HFF-Myc (cell line): Measurements from ENCODE around the gene ESRRB.

Experiments
- DNase-seq: peaks from one replicate; pipeline ENCODE4 v3.0.0-alpha.2; 2011; ENCODE audit warnings: low read depth; ENCODE audit errors: extremely low read depth
- H3K4me3 ChIP-seq: replicated peaks from 2 replicates; pipeline ENCODE4 v1.5.1; 2011; ENCODE audit warnings: low read depth, mild to moderate bottlenecking, control low read depth, low read length
- TF ChIP-seq, protein P1 (sequence below): IDR thresholded peaks from 2 replicates; pipeline ENCODE4 v1.5.1; 2012; ENCODE audit warnings: mild to moderate bottlenecking, low read depth, low read length, control low read depth; ENCODE audit errors: missing control alignments

ESRRB gene

GRCh38 chr14:76331328-76332011, 44.5 kb upstream of the ESRRB start:
- DNase-seq: no peak
- no peak overlapping the region for H3K4me3 ChIP-seq
- TF ChIP-seq, protein P1, sequence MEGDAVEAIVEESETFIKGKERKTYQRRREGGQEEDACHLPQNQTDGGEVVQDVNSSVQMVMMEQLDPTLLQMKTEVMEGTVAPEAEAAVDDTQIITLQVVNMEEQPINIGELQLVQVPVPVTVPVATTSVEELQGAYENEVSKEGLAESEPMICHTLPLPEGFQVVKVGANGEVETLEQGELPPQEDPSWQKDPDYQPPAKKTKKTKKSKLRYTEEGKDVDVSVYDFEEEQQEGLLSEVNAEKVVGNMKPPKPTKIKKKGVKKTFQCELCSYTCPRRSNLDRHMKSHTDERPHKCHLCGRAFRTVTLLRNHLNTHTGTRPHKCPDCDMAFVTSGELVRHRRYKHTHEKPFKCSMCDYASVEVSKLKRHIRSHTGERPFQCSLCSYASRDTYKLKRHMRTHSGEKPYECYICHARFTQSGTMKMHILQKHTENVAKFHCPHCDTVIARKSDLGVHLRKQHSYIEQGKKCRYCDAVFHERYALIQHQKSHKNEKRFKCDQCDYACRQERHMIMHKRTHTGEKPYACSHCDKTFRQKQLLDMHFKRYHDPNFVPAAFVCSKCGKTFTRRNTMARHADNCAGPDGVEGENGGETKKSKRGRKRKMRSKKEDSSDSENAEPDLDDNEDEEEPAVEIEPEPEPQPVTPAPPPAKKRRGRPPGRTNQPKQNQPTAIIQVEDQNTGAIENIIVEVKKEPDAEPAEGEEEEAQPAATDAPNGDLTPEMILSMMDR: no peak

- H3K4me3 ChIP-seq: no peak overlapping the region
- no peak for DNase-seq
- TF ChIP-seq, protein P1: no peak
Observed at GRCh38 chr14:76333664-76334063, 42.3 kb upstream of the ESRRB start.

GRCh38 chr14:76334316-76334715, 41.6 kb upstream of the ESRRB start:
- no peak overlapping the region for H3K4me3 ChIP-seq
- DNase-seq: no peak
- TF ChIP-seq, protein P1: no peak

DNA sequence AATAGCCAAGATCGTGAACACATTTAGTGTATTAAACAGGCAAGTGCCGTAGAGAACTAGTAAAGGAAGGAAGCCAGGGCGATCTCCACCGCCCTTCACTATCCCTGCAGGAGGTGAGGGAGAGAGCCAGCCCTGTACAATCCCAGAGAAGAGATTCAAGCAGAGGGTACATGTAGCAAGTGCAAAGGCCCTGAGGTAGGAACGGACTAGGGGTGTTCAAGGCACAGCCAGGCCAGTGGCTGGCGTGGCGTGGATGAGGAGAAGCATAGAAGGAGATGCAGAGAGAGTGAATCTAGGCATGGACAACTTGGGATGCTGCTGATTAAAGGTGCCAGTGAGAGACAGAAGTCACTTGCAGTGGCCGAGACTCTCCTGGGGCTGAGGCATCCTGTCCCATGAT, 39.1 kb upstream of the ESRRB start:
- no peak overlapping the region for H3K4me3 ChIP-seq
- TF ChIP-seq, protein P1: no peak
- no peak for DNase-seq

DNA sequence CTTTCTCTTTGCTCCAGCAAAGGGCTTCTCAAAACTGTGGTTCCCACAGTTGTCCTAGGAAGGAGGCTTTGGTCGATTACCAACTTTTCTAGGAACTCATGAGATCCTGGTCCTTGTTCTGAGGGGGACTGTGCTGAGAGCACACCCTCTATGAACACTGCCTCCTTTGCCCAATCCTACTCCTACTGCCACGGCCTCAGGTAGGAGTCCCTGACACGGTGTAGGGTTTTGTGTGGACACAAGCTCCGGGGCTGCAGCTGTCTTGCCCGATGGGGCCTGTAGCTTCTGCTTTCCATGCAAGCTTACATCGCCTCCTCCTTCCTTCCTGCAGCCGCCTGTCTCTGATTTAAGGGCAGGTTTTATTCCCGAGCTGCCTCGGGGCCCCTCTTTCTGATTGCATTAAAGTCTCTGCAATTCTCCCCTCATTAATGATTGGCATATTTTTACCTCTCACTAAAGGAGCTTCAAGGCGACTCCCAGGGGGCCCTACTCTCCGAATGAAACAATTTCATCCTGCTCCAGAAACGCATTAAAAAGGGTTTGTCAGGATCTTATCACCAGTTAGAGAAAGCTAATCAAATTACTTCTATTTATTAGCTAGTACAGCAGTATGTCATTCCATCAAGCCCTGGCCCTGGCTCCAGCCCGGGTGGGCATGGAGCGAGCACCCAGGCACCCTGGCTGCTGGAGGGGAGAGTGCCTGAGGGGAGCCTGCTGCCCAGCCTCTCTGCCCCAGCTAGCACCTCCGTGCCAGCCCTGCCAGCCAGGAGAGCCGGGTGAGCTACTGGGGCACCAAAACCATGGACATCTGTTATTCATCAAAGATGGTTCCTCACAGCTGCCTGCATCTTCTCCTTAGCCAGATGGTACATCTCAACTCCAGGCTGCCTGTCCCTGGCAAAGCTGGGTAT, 38.0 kb upstream of the ESRRB start:
- TF ChIP-seq, protein P1: no peak
- H3K4me3 ChIP-seq: peak overlapping the region; percentile 19
- no peak for DNase-seq

GRCh38 chr14:76339728-76340615, 36.0 kb upstream of the ESRRB start:
- no peak overlapping the region for H3K4me3 ChIP-seq
- no peak for DNase-seq
- TF ChIP-seq, protein P1: no peak
